ENCODE measurements around the gene KRTAP7-1. TPM values are rescaled to one million over a fixed set of nuclear protein-coding genes. Genes with fewer than 3 reads are reported as not detected.

The KRTAP7-1 gene
- total RNA-seq, 2 donors from 2014 or later, result not detected

Other genes with a start within 250 kb of the KRTAP7-1 start
- not detected for gene KRTAP22-2, start 239.4 kb downstream of the KRTAP7-1 start, total RNA-seq
- gene KRTAP6-3, start 237.3 kb downstream of the KRTAP7-1 start, total RNA-seq, result not detected
- not detected for gene KRTAP6-2, start 230.9 kb downstream of the KRTAP7-1 start, total RNA-seq
- gene KRTAP22-1, start 228.7 kb downstream of the KRTAP7-1 start, total RNA-seq, result not detected
- not detected for gene KRTAP6-1, start 215.8 kb downstream of the KRTAP7-1 start, total RNA-seq
- gene KRTAP20-1, start 213.3 kb downstream of the KRTAP7-1 start, total RNA-seq, result not detected
- not detected for gene KRTAP20-4, start 209.1 kb downstream of the KRTAP7-1 start, total RNA-seq
- gene KRTAP20-2, start 194.6 kb downstream of the KRTAP7-1 start, total RNA-seq, result not detected
- gene KRTAP20-3, start 186.9 kb downstream of the KRTAP7-1 start, total RNA-seq, result not detected
- not detected for gene KRTAP21-3, start 111.0 kb downstream of the KRTAP7-1 start, total RNA-seq
- gene KRTAP21-2, start 82.5 kb downstream of the KRTAP7-1 start, total RNA-seq, result not detected
- not detected for gene KRTAP21-1, start 74.3 kb downstream of the KRTAP7-1 start, total RNA-seq
- gene KRTAP8-1, start 16.5 kb downstream of the KRTAP7-1 start, total RNA-seq, result not detected
- gene KRTAP11-1, start 51.8 kb upstream of the KRTAP7-1 start, total RNA-seq, result not detected
- not detected for gene KRTAP19-8, start 208.7 kb upstream of the KRTAP7-1 start, total RNA-seq